ENCODE measurements around the gene PADI1.

DNA sequence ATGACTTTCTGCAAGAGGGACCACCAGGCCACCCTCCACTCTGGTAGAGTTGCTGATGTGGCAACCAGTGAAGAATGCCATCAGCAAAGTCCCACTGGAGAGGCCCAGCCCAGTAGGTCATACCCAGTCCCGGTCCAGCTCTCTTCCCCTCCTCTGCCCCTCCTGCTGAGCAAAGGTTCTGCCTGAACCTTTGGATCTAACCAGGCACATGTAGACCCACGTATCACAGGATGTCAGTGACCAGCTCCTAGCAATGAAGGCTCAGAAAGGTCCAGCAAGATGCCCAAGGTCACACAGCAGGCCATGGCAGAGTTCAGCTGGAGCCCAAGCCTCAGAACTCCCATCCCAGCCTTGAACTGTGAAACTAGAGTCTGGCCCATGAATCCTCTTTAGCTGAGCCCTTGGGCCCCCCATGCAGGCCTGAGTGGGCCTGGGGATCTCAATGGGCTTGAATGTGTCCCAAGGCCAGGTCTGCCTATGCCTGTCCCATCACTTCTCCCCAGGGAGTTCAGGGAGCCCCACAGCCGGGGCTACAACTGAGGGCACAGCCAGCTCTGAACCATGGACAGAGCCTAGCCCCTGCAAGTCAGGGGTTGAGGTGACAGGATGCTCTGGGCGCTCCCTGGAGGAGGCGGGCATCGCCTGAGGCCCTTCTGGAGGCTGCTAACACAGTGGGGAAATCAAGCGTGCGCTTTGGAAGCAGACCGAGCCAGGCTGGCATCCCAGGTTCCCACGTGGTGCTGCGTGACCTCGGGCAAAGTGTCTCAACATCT is 21.4 kb upstream of the PADI1 start:
- TF ChIP-seq POLR2A (IDR thresholded peaks at IDR 0.05; ENCODE audit: borderline replicate concordance, extremely low read depth, insufficient read depth, insufficient read length) (no peak), CTCF (IDR thresholded peaks at IDR 0.05 in 2 of 3, conservative IDR thresholded peaks at IDR 0.05 in 1 of 3; ENCODE audit: borderline replicate concordance in 1 of 3, insufficient read depth in 1 of 3, low read depth in 2 of 3, low read length in 2 of 3) (no peak), EZH2 (IDR thresholded peaks at IDR 0.05) (no peak), POLR2AphosphoS5 (IDR thresholded peaks at IDR 0.05; ENCODE audit: low read depth, low read length) (no peak), JUND (IDR thresholded peaks at IDR 0.05) (no peak)
- TF ChIP-seq, protein P1, sequence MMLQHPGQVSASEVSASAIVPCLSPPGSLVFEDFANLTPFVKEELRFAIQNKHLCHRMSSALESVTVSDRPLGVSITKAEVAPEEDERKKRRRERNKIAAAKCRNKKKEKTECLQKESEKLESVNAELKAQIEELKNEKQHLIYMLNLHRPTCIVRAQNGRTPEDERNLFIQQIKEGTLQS (IDR thresholded peaks at IDR 0.05) = no peak
